Measurements from ENCODE around the gene C19orf53. TPM values are rescaled to one million over a fixed set of nuclear protein-coding genes. Genes with fewer than 3 reads are reported as not detected.

Gene C19orf53
- total RNA-seq, 1 donor from 2014 or later: 71.5 TPM

DNA sequence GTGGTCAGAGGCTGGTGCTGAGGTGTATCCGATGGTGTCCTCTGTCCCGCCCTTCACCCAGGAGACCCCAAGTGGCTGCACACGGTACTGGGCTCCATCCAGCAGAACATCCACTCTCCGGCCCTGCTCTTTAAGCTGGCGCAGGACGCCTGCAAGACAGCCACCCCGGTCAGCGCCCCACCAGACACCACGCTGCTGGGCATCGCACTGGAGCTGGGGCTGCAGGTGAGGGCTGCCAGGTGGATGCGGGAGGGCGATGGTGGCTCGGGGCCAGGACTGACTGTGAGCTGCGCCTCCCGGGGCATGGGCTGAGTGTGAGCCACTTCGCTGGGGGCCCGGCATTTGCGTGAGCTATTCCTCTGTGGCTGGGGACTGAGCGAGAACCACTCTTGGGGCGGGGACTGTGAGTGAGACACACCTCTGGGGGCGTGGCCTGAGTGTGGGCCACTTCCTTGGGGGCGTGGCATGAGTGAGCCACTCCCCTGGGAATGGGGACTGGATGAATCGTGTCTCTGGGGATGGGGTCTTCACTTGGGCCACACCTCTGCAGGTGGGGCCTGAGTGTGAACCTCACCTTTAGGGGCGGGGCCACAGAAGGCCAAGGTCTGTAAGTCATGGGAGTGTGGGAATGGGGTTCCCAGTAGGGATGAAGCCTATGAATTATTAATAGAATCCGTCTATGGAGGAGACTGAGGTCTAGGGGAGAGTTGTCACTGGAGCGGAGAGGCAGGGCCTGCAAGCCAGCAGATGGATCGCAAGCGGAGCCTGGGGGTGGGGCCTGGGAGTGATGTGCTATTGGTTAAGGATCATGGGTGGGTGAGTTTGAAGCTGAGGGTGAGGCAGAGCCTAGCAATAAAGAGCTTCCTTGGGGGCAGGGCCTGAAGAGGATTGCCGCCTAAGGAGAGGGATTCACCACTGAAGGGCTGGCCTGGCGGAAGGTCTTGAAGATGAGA, 51.5 kb downstream of the C19orf53 start:
- DNase-seq (ENCODE audit: low spot score): no peak

DNA sequence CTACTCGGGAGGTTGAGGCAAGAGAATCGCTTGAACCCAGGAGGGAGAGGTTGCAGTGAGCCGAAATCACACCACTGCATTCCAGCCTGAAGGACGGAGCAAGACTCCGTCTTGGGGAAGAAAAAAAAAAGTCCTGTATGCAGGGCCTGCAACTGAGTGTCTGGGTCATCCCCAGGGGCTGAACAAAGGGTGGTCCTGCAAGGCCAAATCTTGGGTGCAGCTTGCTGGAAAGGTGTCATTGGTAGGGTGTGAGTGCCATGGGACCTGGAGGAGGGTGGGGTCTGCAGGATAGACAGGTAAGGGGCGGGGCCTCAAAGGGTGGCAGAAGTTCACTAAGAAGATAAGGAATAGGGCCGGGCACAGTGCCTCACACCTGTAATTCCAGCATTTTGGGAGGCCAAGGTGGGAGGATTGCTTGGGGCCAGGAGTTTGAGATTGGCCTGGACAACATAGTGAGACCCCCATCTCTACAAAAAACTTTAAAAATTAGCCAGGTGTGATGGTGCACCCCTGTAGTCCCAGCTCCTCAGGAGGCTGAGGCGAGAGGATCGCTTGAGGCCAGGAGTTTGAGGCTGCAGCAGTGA, 52.5 kb downstream of the C19orf53 start:
- no peak for DNase-seq (ENCODE audit: low spot score)

GRCh38 chr19:13827656-13828055, 53.4 kb downstream of the C19orf53 start:
- DNase-seq (ENCODE audit: low spot score): no peak

Other genes with a start within 250 kb of the C19orf53 start
- 22.9 TPM for gene MRI1, start 9.9 kb upstream of the C19orf53 start, total RNA-seq
- gene ZSWIM4, start 21.0 kb downstream of the C19orf53 start, total RNA-seq: 5.2 TPM
- not detected for gene NANOS3, start 102.7 kb downstream of the C19orf53 start, total RNA-seq
- gene BRME1, start 131.7 kb downstream of the C19orf53 start, total RNA-seq: 0.67 TPM
- gene CC2D1A, start 131.7 kb downstream of the C19orf53 start, total RNA-seq: 30.2 TPM
- gene PODNL1, start 164.0 kb downstream of the C19orf53 start, total RNA-seq: 0.93 TPM
- 17.5 TPM for gene DCAF15, start 178.1 kb downstream of the C19orf53 start, total RNA-seq
- gene RFX1, start 231.9 kb downstream of the C19orf53 start, total RNA-seq: 12.2 TPM